CD4-positive, alpha-beta T cell treated with Interleukin-12 subunit alpha and Interleukin-12 subunit beta, for 1 hour (primary cell): Measurements from ENCODE around the gene ARHGEF18.
A peak's percentile ranks its signal among the peaks of the same experiment; 100 is the strongest.
"Not testable (repeated sequence)": the region's sequence is repeated elsewhere in the genome, so short reads cannot be mapped to it uniquely, and the experiment has no call there.

ENCODE experiments used
- DNase-seq: peaks from one replicate; pipeline ENCODE4 v3.0.0-alpha.2; 2020

The ARHGEF18 gene

DNA sequence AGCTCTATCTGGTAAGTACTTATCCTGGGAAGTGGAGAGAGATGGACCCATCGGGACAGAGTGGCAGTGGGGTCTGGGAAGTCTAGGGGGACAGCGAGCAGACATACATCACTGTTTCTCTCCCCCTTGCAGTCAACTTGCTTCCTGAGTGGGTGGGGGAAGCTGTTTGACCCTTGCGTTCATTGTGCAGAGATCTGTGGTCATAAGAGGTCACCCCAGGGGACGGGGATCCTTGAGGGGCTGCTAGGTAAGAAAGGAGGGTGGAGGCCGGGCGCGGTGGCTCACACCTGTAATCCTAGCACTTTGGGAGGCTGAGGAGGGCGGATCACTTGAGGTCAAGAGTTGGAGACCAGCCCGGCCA lies 474 bp downstream of the ARHGEF18 start:
- no peak for DNase-seq

DNA sequence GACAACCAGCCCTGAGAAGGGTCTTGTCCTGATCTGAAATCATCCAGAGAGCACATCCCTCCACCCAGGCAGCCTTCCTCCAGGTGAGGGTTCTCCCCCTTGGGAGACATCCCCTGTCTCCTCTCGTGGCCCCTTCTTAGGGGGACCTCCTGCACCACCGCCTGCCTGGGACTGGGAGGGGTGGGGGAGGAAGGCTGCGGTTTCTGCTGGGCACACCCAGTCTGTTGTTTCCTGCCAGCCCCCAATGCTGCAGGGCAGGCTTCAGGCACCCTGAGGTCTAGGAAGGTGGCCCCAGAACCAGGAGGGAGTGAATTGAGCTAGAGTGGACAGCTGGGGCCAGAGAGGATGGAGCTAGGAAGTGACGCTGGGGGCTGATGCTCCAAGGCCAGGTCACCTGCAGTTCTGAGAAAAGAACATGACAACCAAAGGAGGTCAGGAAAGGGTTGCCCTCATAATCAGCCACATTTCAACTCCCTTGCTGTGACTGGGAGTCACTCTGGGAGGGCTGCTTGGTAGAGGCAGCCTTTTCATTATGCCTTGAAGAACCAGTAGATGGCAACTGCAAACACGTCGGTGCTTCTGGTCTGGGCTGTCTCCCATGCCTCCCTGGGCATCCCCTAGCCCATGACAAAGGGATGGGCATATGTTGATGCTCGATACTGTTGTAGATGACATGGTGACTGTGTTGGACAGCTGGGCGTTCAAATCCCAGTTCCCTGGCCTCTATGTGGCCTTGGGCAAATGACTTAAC lies 1.4 kb downstream of the ARHGEF18 start:
- peak; percentile 67 for DNase-seq

DNA sequence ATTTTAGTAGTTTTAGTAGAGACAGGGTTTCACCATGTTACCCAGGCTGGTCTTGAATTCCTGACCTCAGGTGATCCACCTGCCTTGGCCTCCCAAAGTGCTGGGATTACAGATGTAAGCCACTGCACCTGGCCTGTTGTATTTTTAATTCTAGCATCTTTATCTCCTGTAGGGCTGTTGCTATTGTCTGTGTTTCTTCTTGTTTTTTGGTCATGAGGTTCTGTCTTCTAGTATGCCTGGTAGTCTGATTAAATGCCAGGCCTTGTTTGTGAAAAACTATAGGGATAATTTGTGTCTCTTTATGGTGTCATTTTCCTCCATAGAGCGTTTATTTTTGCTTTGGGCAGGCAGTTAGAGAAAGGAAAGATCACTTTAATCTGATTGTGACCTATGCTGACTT lies 3.1 kb downstream of the ARHGEF18 start:
- no peak for DNase-seq

DNA sequence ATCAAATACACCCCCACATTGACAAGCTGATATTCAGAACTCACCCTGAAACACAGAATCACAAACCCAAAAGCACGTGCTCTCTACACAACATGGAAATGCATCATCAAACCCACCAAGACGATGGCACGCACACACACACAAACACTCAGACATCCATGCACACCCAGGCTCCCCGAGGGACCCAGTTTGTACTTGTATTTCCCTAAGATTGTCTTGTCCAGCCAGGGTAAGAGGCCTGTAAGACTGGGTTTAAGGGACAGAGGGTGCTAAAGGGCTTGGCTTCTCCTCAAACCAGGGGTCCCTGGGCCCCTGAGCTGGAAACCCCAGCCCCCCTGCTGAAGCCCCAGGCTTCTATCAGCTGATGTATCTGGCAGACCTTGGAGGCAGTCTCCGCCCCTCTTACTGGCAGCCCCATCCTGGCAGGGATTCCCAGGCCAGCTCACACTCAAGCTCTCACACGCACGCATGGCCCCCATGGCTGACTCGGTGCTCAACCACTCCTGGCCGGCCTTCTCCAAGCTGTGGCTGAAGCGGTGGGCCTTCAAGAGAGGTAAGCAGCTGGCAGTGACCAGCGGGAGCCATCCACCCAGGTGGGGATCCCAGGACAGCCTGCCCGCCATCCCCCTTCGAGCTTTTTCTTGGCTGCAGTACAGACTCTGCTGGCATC lies 6.5 kb downstream of the ARHGEF18 start:
- DNase-seq = no peak

DNA sequence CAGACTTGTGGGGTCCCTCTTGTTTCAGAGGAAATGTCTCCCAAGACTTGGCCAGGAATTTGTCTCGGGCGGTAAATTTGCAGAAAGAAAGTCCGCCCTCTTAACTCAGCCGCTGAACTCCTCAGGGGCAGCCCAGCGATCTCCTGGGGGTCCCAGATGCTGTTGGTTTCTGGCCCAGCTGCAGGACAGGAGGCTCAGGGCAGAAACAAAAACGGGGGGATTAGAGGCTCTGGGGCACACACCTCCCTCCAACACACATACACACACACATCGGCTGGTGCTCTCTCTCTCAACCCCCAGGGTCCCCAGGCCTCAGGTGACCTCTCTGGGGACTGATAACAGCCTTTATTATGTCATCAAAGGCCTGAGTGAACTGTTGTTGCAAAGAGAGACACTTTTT lies 7.1 kb downstream of the ARHGEF18 start:
- DNase-seq = no peak

DNA sequence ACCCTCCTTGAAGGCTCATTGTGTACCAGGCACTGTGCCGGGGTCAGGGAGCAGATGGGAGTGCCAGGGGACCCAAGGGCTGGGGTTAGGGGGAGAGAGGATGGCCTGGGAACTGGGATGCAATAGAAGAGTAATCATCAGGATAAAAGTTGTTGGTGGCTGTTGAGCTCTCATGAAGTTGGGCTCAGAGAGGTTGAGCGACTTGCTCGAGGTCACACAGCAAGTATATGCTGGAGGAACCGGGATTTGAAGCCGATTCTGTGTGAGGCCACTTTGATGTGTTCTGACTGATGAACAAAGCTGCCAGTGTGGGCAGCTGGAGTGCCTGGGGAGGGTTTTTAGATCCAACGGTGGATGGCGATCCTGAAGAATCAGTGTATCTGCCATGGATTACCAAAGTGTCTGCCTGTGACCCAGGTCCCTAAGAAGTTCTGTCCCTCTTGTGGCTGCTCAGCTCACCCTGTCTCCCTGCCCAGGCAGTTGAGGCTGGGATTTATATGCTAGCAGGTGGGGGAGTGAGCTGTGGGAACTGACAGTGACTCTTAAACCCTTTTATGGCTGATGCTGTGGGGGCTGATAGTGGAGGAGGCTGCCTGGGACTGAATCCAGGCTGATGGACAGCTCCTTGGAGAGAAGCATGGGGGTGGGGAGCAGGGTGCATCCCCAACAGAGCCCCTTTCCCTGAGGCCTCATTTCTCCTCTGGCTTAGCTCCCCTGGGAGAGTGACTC lies 8.3 kb downstream of the ARHGEF18 start:
- no peak for DNase-seq

DNA sequence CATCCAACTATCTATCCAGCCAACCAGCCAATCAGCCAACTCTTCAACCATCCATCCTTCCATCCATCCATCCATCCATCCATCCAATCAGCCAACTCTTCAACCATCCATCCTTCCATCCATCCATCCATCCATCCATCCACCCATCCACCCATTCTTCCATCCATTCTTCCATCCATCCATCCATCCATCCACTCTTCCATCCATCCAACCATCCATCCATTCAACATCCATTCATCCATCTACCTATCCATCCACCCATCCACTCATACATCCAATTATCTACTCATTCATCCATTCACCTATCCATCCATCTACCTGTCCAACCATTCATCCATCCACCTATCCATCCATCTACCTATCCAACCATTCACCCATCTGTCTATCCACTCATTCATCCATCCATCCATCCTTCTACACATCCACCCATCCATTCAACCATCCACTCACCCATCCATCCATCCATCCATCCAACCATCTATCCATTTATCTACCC lies 9.4 kb downstream of the ARHGEF18 start:
- no peak for DNase-seq

DNA sequence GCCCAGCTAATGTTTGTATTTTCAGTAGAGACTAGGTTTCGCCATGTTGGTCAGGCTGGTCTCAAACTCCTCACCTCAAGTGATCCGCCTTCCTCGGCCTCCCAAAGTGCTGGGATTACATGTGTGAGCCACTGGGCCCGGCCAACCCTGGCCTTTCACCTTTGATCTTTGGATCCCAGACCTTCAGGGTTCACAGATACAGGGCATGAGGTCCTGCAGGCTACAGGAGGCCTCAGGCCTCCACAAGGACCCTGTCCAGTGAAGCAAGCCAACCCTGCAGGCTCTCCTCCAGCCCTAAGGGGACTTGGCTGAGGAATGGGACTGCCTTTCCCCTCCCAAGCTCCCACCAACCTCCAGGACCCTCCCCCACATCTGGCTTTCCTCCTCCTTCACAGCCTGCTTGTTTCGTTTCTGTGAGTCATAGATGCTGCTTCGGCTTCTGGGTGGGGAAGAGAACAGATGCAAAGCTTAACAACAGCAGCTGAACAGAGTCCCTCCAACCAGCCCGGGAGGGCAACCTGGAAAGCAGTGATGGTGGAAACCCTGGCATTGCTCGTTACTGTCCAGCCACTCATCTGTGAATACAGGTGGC lies 11.8 kb downstream of the ARHGEF18 start:
- no peak for DNase-seq

DNA sequence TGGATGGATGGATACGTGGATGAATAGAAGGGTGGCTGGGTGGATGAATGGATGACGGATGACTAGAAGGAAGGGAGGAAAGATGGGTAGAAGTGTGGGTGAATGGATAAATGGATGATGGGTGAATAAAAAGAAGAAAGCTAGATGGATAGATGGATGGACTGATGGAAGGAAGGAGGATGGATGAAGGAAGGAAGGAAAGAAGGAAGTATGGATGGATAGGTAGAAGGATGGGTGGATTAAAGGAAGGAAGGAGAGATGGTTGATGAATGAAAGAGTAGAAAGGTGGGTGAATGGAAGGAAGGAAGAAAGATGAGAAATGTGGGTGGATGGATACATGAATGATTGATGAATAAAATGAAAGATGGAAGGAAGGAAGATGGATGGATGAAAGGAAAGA lies 14.5 kb downstream of the ARHGEF18 start:
- no peak for DNase-seq

DNA sequence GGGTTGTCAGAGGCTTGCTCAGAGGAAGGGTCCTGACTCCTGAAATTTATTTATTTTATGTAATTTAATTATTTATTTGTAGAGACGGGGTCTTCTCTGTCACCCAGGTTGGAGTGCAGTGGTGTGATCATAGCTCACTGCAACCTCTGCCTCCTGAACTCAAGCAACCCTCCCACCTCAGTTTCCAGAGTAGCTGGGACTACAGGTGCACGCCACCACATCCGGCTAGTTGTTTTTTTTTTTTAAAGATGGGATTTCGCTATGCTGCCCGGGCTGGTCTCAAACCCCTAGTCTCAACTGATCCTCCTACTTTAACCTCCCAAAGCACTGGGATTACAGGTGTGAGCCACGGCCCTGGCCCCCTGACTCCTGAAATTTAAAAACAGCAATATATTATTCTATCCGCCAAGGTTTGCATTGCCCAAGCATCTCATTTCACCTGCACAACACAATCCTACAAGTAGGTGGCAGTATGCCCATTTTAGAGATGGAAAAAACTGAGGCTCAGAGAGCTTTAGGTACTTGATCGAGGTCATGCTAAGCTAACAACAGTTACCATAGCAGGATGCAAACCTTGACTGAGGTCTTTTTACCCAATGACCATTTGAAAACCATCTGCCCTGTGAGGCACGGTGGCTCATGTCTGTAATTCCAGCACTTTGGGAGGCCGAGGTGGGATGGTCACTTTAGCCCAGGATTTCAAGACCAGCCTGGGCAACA lies 18.1 kb downstream of the ARHGEF18 start:
- DNase-seq = peak; percentile 51

DNA sequence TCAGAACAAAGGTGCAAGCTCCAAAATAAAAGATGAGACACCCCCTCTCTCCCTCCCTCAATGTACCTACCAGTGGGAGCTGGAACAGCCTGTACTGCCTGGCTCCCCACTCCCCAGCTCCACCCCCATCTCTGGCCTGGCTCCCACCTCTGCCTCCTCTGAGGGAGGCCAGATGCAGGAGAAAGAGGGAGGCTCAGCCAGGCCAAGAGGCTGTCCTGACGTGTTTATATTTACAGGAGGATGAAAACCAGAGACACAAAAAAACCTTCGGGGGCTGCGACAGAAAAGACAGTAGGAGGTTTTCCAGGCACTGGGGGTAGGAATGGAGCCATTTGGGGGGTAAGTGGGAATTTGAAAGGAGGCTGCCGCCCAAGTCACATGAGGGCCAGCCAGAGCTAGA lies 19.7 kb downstream of the ARHGEF18 start:
- no peak for DNase-seq

DNA sequence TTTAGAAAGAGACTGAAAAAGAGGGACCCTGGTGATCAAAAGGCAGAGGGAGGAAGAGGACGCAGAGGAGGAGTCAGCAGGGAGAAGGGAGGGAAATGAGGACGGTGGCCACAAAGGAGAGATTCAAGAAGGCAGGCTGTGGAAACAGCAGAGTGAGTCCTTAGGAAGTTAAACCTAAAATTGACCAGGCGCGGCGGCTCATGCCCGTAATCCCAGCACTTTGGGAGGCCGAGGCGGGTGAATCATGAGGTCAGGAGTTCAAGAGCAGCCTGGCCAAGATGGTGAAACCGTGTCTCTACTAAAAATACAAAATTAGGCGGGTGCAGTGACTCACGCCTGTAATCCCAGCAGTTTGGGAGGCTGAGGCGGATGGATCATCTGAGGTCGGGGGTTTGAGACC lies 20.1 kb downstream of the ARHGEF18 start:
- DNase-seq = not testable (repeated sequence)

DNA sequence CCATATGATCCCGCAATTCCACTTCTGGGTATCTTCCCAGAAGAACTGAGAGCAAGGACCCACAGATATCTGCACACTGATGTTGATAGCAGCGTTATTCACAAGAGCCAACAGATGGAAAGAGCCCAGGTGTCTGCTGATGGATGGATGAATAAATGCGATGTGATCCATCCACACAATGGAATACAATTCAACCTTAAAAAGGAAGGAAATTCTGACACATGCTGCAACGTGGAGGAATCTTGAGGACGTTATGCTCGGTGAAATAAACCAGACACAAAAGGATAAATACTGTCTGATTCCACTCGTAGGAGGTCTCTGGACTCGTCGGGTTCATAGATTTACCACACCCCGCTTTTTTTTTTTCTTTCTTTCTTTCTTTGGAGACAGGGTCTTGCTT lies 21.8 kb downstream of the ARHGEF18 start:
- DNase-seq = no peak

DNA sequence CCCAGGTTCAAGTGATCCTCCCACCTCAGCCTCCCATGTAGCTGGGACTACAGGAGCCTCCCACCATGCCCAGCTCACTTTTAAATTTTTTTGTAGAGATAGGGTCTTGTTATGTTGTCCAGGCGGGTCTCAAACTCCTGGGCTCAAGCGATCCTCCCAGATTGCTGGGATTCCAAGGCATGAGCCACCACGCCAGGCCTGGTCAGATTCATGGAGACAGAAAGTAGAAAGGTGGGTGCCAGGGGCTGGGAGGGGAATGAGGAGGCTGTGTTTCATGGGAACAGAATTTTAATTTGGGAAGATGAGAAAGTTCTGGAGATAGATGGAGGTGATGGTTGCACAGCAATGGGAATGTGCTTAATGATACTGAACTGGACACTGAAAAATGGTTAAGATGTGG lies 22.3 kb downstream of the ARHGEF18 start:
- no peak for DNase-seq

DNA sequence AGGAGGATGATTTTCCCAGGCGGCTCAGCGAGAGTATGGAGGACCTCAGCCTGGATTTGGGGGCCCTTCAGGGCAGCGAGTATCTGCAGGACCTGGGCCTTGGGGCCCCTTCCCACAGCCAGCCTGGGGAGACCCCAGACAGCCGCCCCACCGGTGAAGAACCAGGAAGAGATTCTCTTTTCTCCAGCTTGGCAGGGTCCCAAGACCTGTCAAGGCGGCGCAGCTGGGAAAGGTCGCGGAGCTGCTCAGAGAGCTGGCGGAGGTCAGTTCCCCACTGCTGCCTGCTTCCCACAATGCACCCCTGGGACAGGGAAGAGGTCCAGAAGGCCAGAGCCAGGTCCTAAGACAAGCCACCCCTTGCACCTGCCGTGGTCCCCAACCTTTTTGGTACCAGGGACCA lies 24.1 kb downstream of the ARHGEF18 start:
- no peak for DNase-seq

DNA sequence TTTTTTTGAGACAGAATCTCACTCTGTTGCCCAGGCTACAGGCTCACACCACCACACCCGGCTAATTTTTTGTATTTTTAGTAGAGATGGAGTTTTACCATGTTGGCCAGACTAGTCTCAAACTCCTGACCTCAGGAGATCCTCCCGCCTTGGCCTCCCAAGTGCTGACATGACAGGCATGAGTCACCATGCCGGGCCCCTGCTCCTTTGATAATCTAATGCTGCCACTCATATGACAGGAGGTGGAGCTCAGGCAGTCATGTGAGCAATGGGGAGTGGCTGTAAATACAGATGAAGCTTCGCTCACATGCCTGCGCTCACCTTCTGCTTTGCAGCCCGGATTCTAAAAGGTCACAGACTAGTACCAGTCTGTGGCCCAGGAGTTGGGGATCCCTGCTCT lies 25.1 kb downstream of the ARHGEF18 start:
- no peak for DNase-seq

DNA sequence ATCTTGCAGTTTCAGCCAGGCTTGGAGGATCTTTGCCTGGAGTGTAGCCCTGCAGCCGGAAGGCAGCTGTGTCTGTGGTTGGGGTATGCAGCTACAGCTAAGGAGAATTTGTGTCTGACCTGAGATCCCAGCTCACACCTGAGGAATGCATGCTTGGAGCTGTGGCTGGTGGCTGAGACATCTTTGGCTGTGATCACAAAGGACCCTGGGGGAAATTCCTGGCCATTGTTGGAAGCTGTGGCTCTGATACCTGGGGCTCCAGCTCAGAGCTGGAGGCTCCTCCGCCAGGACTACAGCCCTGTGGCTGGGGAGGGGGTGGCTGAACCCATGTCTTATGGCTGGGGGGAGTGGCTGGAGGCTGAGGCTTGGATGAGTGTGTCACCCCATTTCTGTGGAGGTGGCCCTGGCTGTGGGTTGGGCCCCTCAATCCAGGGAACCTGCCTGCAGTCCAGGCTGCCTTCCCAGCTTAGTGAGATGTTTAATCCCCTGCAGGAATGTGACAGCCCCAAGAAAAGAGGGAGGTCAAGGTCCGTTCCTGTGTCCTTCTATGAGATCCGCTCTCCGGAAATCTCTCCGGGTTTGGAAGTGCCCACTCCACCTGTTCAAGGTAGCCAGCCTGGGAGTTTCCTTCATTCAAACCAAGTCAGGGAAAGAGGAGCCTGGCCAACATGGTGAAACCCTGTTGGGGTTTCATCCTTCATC lies 27.6 kb downstream of the ARHGEF18 start:
- no peak for DNase-seq

DNA sequence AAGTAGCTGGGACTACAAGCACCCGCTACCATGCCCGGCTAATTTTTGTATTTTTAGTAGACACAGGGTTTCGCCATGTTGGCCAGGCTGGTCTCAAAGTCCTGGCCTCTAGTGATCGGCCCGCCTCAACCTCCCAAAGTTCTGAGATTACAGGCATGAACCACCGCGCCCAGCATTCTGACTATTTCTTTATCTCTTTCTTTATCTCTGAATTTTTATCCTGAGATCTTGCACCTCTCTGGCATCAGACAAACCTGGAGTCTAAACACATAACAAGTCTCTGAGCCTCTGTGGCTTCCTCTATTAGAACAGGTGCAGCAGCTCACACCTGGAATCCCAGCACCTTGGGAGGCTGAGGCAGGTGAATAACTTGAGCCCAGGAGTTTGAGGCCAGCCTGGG lies 28.5 kb downstream of the ARHGEF18 start:
- no peak for DNase-seq

DNA sequence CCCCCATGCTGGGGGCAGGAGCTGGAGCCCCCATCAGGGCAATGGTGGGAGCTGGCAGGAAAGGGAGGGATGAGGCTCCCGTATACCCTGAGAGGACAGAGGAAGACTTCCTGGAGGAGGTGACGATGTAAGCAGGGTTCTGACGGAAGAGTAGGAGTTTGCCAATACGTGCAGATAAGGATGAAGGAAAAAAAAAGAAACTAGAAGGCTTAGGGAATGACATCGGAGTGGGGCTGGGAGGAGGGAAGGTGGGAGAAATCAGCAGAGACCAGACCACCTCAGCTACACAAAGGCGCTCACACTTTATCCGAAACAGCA lies 32.3 kb downstream of the ARHGEF18 start:
- DNase-seq = no peak

DNA sequence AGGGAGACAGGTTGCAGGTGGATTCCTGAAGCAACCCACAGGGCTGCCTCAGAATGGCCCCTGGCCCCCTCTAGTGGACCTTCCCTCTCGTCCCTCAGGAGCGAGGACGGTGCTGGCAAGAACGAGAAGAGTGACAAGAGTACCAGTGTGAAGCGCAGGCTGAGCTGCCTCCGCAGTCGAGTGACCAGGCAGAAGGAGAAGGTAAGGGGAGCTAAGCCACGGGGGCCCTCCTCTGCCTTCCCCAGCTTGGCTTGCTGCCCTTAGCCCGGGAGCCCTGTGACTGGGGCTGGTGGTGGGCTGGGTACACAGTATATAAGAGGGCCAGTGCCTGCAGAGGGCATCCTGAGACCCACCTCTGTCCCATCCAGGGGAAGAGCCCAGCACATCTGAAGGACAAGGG lies 34.0 kb downstream of the ARHGEF18 start:
- DNase-seq = no peak

DNA sequence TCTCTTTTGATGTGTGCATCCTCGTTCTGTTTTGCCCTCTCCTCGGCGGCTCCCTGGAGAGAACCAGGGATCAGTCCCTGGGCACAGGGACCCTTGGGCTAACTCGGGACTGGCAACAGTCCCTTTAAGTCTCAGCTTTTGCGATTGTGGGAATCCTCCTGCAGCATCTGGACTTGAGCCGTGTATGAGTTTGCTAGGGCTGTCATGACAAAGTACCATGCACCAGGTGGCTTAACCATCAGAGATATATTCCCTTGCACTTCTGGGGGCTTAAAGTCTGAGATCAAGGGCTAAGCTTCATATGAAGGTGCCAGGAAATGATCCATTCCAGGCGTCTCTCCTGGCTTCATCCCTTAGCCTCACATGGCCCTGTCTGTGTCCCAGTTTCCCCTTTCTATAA lies 34.5 kb downstream of the ARHGEF18 start:
- no peak for DNase-seq

DNA sequence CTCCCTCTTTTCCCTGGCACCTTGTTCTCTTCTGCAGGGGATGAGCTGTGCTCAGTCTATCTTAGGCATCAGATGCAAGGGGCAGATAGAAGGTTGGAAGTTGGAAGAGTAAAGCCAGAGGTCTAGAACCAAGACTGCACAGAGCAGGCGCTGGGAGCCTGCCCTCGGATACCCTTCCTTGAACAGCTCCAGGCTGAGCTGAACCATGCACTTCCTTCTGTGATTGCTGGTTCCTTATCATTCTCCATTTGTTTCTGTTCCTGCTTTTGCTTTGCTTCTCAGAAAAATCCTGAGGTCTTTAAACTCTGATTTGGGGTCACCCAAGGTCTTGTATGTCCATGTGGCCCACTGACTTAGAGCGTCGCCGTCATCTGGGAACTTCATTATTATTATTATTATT lies 36.3 kb downstream of the ARHGEF18 start:
- DNase-seq = no peak

DNA sequence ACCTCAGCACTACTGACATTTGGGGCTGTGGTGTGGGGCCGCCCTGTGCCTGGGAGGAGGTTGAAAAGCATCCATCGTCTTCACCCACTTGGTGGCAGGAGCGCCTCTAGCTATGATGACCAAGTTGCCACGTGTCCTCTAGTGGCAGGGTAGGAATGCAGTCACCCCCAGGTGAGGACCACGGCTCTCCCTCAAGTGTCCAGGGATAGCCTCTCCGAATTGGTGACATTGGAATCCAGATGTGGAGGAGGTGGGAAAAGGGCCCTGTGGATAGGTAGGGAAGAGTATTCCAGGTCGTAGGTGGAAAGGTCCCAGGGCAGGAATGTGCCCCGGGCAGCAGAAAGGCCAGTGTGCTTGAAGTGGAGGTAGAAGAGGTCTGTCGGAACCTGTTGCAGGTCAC lies 37.6 kb downstream of the ARHGEF18 start:
- no peak for DNase-seq
